ENCODE results near the gene RNU6-9.

Gene RNU6-9

GRCh38 chr19:896434-896833 lies 3.1 kb downstream of the RNU6-9 start:
- no peak overlapping the region for H3K27ac ChIP-seq
- DNase-seq (ENCODE audit: low read depth, low spot score) = no peak

DNA sequence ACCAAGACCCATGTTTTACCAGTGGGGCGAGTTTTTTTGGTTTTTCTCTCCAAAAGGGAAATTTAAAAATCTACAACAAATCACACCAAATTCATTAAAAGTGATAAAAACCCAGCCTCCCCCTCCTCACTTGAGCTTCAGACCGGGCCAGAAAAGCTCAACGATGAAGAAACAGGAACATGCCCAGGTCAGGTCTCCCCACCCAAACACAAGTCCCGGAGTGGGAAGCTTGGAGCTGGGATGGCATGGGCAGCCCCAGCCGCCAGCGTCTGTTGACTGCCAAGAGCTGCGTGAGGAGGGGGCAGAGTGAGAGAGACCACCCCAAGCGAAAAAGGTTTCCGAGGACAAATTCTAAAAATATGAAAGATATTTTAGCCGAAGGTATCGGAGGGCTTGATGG lies 3.7 kb downstream of the RNU6-9 start:
- no peak overlapping the region for H3K27ac ChIP-seq
- DNase-seq (ENCODE audit: low read depth, low spot score) = no peak

- no peak overlapping the region for H3K27ac ChIP-seq
- no peak for DNase-seq (ENCODE audit: low read depth, low spot score)
Observed at GRCh38 chr19:897442-898039, 4.3 kb downstream of the RNU6-9 start.

- H3K27ac ChIP-seq = no peak overlapping the region
- DNase-seq (ENCODE audit: low read depth, low spot score) = no peak
Observed at GRCh38 chr19:898663-899062, 5.4 kb downstream of the RNU6-9 start.

GRCh38 chr19:899336-900042 lies 6.2 kb downstream of the RNU6-9 start:
- no peak overlapping the region for H3K27ac ChIP-seq
- no peak for DNase-seq (ENCODE audit: low read depth, low spot score)

DNA sequence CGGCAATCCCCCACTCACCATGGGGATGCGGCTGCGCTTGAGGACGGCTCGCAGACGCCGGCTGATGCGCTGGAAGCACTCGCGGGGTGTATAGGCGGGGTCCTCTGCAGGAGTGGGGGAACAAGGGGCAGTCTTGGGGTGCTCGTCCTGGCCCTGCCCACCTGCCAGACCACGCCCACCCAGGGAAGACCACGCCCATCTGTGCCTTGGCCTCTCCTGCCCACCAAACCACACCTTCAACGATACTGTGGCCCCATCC lies 6.7 kb downstream of the RNU6-9 start:
- no peak overlapping the region for H3K27ac ChIP-seq
- DNase-seq (ENCODE audit: low read depth, low spot score) = no peak

DNA sequence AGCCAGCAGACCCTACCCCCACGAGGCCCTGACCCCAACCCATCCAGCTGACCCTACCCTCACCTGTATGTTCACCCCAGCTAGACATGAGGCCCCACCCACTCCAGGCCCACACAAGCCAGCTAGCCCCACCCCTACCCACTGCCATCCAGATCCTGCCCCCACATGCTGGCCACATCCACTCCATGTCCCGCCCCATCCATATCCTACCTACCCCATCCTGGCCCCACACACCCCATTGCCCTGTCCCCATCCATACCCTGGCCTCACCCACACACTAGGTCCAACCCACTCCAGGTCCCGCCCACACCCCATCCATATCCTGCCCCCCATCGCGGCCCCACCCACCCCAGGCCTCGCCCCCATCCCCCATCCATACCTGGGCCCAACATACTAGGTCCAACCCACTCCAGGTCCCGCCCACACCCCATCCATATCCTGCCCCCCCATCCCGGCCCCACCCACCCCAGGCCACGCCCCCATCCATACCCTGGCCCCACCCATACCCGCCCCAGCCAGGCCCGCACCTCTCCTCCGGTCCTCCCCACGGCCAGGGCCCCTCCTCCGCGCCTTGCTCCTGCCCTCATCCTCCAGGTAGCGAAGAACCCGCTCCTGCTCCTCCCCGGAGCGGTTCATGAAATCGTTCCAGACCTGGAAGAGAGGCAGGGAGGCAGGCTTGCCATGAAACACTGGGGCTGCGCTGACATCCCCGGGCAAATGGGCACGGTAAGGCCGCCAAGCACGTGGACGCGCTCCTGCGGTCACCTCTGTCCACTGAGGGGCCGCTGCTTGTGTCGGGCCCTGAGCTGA lies 7.2 kb downstream of the RNU6-9 start:
- no peak overlapping the region for H3K27ac ChIP-seq
- no peak for DNase-seq (ENCODE audit: low read depth, low spot score)

- no peak overlapping the region for H3K27ac ChIP-seq
- DNase-seq (ENCODE audit: low read depth, low spot score) = no peak
Observed at GRCh38 chr19:901216-902092, 8.2 kb downstream of the RNU6-9 start.

- no peak overlapping the region for H3K27ac ChIP-seq
- no peak for DNase-seq (ENCODE audit: low read depth, low spot score)
Observed at GRCh38 chr19:902093-902370, 8.7 kb downstream of the RNU6-9 start.

DNA sequence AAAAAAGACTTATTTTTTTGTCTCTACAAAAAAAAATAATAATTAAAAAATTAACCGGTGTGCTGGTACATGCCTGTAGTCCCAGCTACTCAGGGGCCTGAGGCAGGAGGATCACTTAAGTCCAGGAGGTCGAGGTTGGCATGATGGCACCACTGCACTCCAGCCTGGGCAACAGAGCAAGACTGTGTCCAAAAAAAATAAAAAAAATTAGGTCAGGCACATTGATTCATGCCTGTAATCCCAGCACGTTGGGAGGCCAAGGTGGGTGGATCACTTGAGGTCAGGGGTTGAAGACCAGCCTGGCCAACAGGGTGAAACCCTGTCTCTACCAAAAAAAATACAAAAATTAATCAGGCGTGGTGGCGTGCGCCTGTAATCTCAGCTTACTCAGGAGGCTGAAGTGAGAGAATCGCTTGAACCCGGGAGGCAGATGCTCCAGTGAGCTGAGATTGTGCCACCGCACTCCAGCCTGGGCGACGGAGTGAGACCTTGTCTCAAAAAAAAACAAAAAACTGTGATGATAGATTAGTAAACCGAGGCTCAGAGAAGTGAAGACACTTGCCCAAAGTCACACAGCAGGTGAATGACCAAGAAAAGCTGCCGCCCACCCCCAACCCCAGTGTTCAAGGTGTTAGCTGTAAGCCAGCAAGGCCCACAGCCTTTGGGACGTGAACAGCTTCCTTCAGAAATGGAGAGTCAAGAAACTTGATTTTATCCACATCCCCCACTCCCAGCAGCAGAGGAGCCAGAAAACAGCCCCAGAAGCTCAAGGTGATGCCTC lies 9.4 kb downstream of the RNU6-9 start:
- DNase-seq (ENCODE audit: low read depth, low spot score) = no peak

DNA sequence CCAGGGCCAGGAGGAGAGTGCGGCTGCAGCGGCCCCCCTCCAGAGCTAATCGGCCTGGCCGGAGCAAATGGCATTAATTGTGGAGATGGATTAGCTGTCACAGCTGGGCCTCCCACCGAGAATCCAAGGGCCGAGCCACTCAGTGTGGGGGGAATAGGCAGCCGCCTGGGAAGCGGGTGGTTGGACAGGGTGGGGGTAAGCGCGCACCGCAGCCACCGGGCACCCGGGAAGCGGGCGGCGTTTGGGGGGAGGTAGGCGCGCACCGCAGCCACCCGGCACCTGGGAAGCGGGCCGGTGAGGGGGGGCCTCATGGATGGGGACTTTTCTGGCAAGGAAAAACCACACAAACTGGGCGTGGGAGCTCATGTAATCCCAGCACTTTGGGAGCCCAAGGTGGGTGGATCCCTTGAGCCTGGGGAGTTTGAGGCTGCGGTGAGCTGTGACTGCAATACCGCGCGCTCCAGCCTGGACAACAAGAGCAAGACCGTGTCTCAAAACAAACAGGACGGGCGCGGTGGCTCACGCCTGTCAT lies 10.0 kb downstream of the RNU6-9 start:
- no peak for DNase-seq (ENCODE audit: low read depth, low spot score)
- H3K27ac ChIP-seq = no peak overlapping the region

More for the DNA sequence above, 9.4 kb downstream of the RNU6-9 start:
- no peak overlapping the region for H3K27ac ChIP-seq

DNA sequence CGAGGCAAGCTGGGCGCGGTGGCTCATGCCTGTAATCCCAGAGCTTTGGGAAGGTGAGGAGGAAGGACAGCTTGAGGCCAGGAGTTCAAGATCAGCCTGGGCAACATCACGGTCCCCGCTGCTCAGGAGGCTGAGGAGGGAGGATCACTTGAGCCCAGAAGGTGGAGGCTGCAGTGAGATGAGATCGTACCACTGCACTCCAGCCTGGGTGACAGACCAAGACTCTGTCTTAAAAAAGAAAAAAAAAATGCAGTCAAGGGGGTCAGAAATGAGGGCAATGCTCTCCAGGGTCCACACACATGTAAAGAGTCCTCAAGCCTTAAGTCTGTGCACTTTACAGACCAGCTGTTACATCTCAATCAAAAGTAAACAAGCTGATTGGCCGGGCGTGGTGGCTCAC lies 11.3 kb downstream of the RNU6-9 start:
- H3K27ac ChIP-seq = no peak overlapping the region
- DNase-seq (ENCODE audit: low read depth, low spot score) = no peak

- no peak overlapping the region for H3K27ac ChIP-seq
Observed at GRCh38 chr19:906480-906879, 13.2 kb downstream of the RNU6-9 start.

GRCh38 chr19:907183-907853 lies 14.0 kb downstream of the RNU6-9 start:
- DNase-seq (ENCODE audit: low read depth, low spot score) = no peak

More at GRCh38 chr19:906480-906879, 13.2 kb downstream of the RNU6-9 start:
- no peak for DNase-seq (ENCODE audit: low read depth, low spot score)

DNA sequence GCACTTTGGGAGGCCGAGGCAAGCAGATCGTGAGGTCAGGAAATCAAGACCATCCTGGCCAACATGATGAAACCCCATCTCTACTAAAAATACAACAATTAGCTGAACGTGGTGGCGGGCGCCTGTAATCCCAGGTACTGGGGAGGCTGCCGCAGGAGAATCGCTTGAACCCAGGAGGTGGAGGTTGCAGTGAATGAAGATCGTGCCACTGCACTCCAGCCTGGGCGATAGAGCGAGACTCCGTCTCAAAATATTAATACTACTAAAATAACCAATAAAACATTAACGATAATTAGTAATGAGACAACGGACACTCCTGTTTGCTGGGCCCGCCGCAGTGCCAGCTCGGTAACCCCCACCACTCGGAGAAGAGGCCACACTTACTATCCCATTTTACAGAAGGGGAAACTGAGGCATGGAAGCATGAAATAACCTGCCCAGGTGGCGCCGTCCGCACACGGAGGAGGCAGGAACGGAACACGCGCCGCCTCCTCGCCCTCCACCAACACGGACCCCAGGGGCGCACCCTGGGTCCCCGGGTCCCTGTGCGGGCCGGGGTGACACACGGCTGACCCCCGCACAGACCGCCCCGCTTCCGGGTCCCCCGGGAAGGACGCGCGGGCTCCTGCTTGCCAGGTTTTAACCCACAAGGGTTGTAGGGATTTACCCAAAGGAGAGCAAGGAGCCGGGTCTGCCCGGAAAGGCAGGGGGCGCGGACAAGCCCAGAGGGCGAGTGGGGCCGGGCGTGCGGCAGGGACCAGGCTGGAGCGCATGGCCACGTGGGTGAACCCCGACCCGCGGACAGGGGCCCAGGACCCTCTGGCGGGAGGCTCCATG lies 18.1 kb downstream of the RNU6-9 start:
- H3K27ac ChIP-seq = no peak overlapping the region
- no peak for DNase-seq (ENCODE audit: low read depth, low spot score)

More at GRCh38 chr19:907183-907853, 14.0 kb downstream of the RNU6-9 start:
- H3K27ac ChIP-seq = no peak overlapping the region

GRCh38 chr19:912181-913079 lies 19.1 kb downstream of the RNU6-9 start:
- H3K27ac ChIP-seq = peak overlapping the region; percentile 79
- no peak for DNase-seq (ENCODE audit: low read depth, low spot score)

GRCh38 chr19:913080-913748 lies 19.9 kb downstream of the RNU6-9 start, which contains the start of gene R3HDM4:
TSS of gene R3HDM4 (minus strand) at chr19:913219. CDS start at chr19:913157, 62 bp downstream.
- peak within 1 kb of the TSS; percentile 79 for H3K27ac ChIP-seq
- no peak for DNase-seq (ENCODE audit: low read depth, low spot score)

Data from epithelial cell of prostate (primary cell).